BLaER1 treated with 17β-estradiol and CSF1 and Interleukin-3, amounts not matched to agents 10 nM and 100 nM (cell line): Measurements from ENCODE around the gene DTX1.

Experiments used
- H3K27ac ChIP-seq, 11 experiments: shearing (Covaris generic); formaldehyde crosslinking; 2 replicates each; pipeline ENCODE4 v1.8.1; 2022
- H3K27me3 ChIP-seq, 11 experiments: shearing (Covaris generic); formaldehyde crosslinking; 2 replicates each; pipeline ENCODE4 v1.8.1; 2022
- H3K36me3 ChIP-seq, 11 experiments: shearing (Covaris generic); formaldehyde crosslinking; 2 replicates each; pipeline ENCODE4 v1.8.1; 2022
- H3K4me1 ChIP-seq, 10 experiments: shearing (Covaris generic); formaldehyde crosslinking; 2 replicates each; pipeline ENCODE4 v1.8.1; 2022
- H3K4me2 ChIP-seq, 11 experiments: shearing (Covaris generic); formaldehyde crosslinking; 2 replicates each; pipeline ENCODE4 v1.8.1; 2022
- H3K4me3 ChIP-seq, 10 experiments: shearing (Covaris generic); formaldehyde crosslinking; 2 replicates each; pipeline ENCODE4 v1.8.1; 2022
- H3K9ac ChIP-seq, 11 experiments: shearing (Covaris generic); formaldehyde crosslinking; 2 replicates each; pipeline ENCODE4 v1.8.1; 2022
- H3K9me3 ChIP-seq, 11 experiments: shearing (Covaris generic); formaldehyde crosslinking; replicated peaks in 1 of 11; 2 replicates each; pipeline ENCODE4 v1.8.1; 2022
- H4K20me1 ChIP-seq, 11 experiments: shearing (Covaris generic); formaldehyde crosslinking; 2 replicates each; pipeline ENCODE4 v1.8.1; 2022
- Cebpa-rat ChIP-seq, 11 experiments: shearing (Covaris generic); IDR thresholded peaks; 2 replicates each; pipeline ENCODE4 v1.8.1; 2022

Gene DTX1

GRCh38 chr12:113030875-113031525, 25.5 kb upstream of the DTX1 start:
- Histone ChIP-seq H3K4me1 (peaks cover 0 to 8% (median 5%) of the 10 kb centered on the region in 10 experiments; a peak in 7 of 20 replicates), H3K36me3 (no peaks in the 10 kb centered on the region), H3K27me3 (no peaks in the 10 kb centered on the region), H3K9me3 (peaks cover 0 to 18% (median 7%) of the 10 kb centered on the region in 11 experiments; a peak in 7 of 22 replicates), H3K27ac (no peak overlapping the region), H4K20me1 (no peaks in the 10 kb centered on the region), H3K4me3 (no peak overlapping the region), H3K4me2 (peak overlapping the region in 5 of 11 experiments; percentile 9 to 51 (median 24); a peak in 4 of 22 replicates), H3K9ac (no peak overlapping the region)
- no peak for TF ChIP-seq Cebpa-rat (IDR thresholded peaks at IDR 0.05)

GRCh38 chr12:113039911-113040445, 16.6 kb upstream of the DTX1 start:
- Histone ChIP-seq H3K4me3 (no peak overlapping the region), H3K4me2 (peak overlapping the region in 9 of 11 experiments; percentile 22 to 83 (median 71); a peak in 17 of 22 replicates), H3K27me3 (no peaks in the 10 kb centered on the region), H3K36me3 (no peaks in the 10 kb centered on the region), H4K20me1 (no peaks in the 10 kb centered on the region), H3K9ac (peak overlapping the region in 6 of 11 experiments; percentile 13 to 65 (median 44); a peak in 11 of 22 replicates), H3K27ac (peak overlapping the region; percentile 31 to 86 (median 67); a peak in 19 of 22 replicates), H3K4me1 (peaks cover 0 to 67% (median 29%) of the 10 kb centered on the region in 10 experiments; a peak in 18 of 20 replicates), H3K9me3 (peaks cover 0 to 5% (median 0%) of the 10 kb centered on the region in 11 experiments; a peak in 1 of 22 replicates)
- TF ChIP-seq Cebpa-rat (IDR thresholded peaks at IDR 0.05), result no peak

DNA sequence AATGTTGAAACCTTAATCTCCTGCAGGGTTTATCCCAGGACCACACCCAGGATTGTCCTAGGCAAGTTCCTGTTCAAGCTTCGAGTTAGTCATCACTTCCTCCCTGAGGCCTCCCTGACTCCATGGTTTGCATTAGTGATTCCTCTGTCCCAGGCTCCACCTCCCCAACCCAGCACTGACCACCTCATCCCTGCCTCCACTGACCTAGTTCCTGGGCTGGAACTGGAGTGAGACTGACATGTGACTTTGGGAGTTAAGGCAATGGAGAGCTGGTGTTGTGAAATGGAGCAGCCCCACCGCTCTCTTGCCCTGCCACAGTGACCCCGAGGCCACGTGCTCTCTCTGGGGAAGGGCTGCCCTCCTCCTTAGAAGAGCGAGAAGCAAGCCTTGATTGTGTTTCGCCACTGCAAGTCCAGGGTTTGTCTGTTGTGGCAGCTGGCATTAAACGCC, 15.8 kb upstream of the DTX1 start:
- Histone ChIP-seq H4K20me1 (no peaks in the 10 kb centered on the region), H3K27ac (peak overlapping the region; percentile 46 to 86 (median 68); a peak in 18 of 22 replicates), H3K4me3 (no peak overlapping the region), H3K4me1 (peaks cover 0 to 67% (median 29%) of the 10 kb centered on the region in 10 experiments; a peak in 18 of 20 replicates), H3K4me2 (peak overlapping the region; percentile 15 to 83 (median 70); a peak in 20 of 22 replicates), H3K27me3 (no peaks in the 10 kb centered on the region), H3K9me3 (peaks cover 0 to 5% (median 0%) of the 10 kb centered on the region in 11 experiments; a peak in 1 of 22 replicates), H3K36me3 (no peaks in the 10 kb centered on the region), H3K9ac (peak overlapping the region in 8 of 11 experiments; percentile 13 to 65 (median 44); a peak in 11 of 22 replicates)
- TF ChIP-seq Cebpa-rat (IDR thresholded peaks at IDR 0.05), result peak in 8 of 11 experiments; percentile 49 to 86 (median 66); a peak in 13 of 22 replicates

- H3K27ac ChIP-seq, result peak overlapping the region; percentile 44 to 86 (median 68); a peak in 17 of 22 replicates
- no peaks in the 10 kb centered on the region for H4K20me1 ChIP-seq
- TF ChIP-seq Cebpa-rat (IDR thresholded peaks at IDR 0.05), result no peak
- peak overlapping the region in 7 of 11 experiments; percentile 66 to 83 (median 75); a peak in 13 of 22 replicates for H3K4me2 ChIP-seq
- peak overlapping the region in 7 of 11 experiments; percentile 25 to 65 (median 45); a peak in 10 of 22 replicates for H3K9ac ChIP-seq
- H3K36me3 ChIP-seq, result no peaks in the 10 kb centered on the region
- H3K4me3 ChIP-seq, result no peak overlapping the region
- H3K9me3 ChIP-seq, result peaks cover 0 to 5% (median 0%) of the 10 kb centered on the region in 11 experiments; a peak in 1 of 22 replicates
- H3K4me1 ChIP-seq, result peaks cover 0 to 63% (median 30%) of the 10 kb centered on the region in 10 experiments; a peak in 18 of 20 replicates
- no peaks in the 10 kb centered on the region for H3K27me3 ChIP-seq
Observed at GRCh38 chr12:113041560-113041959, 15.0 kb upstream of the DTX1 start.

DNA sequence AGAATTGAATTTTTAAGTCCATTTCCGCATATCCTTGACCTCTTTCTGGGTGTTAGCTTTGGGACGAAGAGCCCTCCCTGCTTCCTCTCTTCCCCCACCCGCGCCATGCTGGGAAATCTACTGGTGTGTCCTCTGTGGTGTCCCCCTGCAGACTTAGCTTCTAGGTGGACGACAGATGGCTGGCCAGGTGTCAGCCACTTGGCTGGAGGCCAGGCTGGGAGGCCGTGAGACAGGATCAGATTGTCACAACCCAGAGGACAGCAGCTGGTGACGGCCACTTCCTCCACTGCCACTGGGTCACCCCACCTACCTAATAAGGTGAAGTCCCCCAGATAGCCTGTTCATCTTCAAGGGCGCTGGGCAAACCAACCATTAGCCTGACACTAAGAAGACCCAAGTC, 13.3 kb upstream of the DTX1 start:
- no peak overlapping the region for H3K9ac ChIP-seq
- H3K4me1 ChIP-seq, result peaks cover 4 to 51% (median 35%) of the 10 kb centered on the region in 10 experiments; a peak in 19 of 20 replicates
- H3K4me2 ChIP-seq, result no peak overlapping the region
- H3K36me3 ChIP-seq, result no peaks in the 10 kb centered on the region
- H3K4me3 ChIP-seq, result no peak overlapping the region
- H4K20me1 ChIP-seq, result no peaks in the 10 kb centered on the region
- TF ChIP-seq Cebpa-rat (IDR thresholded peaks at IDR 0.05), result no peak
- no peaks in the 10 kb centered on the region for H3K27me3 ChIP-seq
- peak overlapping the region in 2 of 11 experiments; percentile 3 to 86; a peak in 2 of 22 replicates for H3K27ac ChIP-seq
- H3K9me3 ChIP-seq, result peaks cover 0 to 5% (median 0%) of the 10 kb centered on the region in 11 experiments; a peak in 1 of 22 replicates

DNA sequence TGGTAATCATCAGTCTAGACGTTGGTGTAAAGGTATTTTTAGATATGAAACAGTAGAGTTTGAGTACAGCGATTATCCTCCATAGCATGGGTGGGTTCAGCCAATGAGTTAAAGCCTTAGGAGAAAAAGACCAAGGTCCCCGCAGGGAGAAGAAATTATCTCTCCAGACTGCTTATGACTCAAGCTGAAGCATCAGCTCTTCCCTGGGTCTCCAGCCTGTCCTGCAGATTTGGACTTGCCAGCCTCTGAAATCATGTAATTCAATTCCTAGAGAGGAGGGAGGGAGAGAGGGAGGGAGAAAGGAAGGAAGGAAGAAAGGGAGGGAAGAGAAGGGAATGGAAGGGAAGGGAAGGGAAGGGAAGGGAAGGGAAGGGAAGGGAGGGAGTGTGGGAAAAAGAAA, 12.0 kb upstream of the DTX1 start:
- H3K4me1 ChIP-seq, result peaks cover 15 to 53% (median 46%) of the 10 kb centered on the region in 10 experiments
- no peak for TF ChIP-seq Cebpa-rat (IDR thresholded peaks at IDR 0.05)
- no peak overlapping the region for H3K9ac ChIP-seq
- no peaks in the 10 kb centered on the region for H4K20me1 ChIP-seq
- no peaks in the 10 kb centered on the region for H3K27me3 ChIP-seq
- H3K36me3 ChIP-seq, result no peaks in the 10 kb centered on the region
- peak overlapping the region in 1 of 11 experiments; percentile 12; a peak in 1 of 22 replicates for H3K27ac ChIP-seq
- H3K4me3 ChIP-seq, result no peak overlapping the region
- 0 out of 22 replicates have a peak, but pooled peaks cover 0 to 5% (median 0%) of the 10 kb centered on the region in 11 experiments for H3K9me3 ChIP-seq
- no peak overlapping the region; a peak in 2 of 22 replicates for H3K4me2 ChIP-seq

DNA sequence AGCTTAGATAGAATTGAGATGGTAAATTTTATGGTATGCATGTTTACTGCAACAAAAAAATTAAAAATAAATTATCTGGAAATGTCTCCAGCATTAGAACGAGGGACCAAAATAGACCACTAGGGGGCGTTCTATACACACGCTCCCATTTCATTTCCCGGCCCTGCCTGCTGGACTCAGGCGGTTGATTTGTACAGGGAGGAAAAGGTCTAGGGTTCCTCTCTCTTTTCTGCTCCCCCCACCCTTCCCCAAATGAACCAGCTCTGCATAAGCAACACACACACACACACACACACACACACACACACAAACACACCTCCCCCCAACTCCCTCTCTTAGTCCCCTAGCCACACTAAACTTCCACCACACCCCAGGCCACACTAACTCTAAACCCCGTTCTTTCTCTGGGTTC, 7.8 kb upstream of the DTX1 start:
- Histone ChIP-seq H3K9ac (peak overlapping the region in 4 of 11 experiments; percentile 27 to 45 (median 37); a peak in 6 of 22 replicates), H3K4me2 (peak overlapping the region; percentile 36 to 90 (median 68); a peak in 21 of 22 replicates), H3K9me3 (0 out of 22 replicates have a peak, but pooled peaks cover 0 to 5% (median 0%) of the 10 kb centered on the region in 11 experiments), H3K27ac (peak overlapping the region in 5 of 11 experiments; percentile 12 to 48 (median 22); a peak in 6 of 22 replicates), H3K4me1 (peaks cover 35 to 70% (median 54%) of the 10 kb centered on the region in 10 experiments), H3K4me3 (no peak overlapping the region), H3K27me3 (no peaks in the 10 kb centered on the region), H3K36me3 (no peaks in the 10 kb centered on the region), H4K20me1 (no peaks in the 10 kb centered on the region)
- TF ChIP-seq Cebpa-rat (IDR thresholded peaks at IDR 0.05), result no peak

DNA sequence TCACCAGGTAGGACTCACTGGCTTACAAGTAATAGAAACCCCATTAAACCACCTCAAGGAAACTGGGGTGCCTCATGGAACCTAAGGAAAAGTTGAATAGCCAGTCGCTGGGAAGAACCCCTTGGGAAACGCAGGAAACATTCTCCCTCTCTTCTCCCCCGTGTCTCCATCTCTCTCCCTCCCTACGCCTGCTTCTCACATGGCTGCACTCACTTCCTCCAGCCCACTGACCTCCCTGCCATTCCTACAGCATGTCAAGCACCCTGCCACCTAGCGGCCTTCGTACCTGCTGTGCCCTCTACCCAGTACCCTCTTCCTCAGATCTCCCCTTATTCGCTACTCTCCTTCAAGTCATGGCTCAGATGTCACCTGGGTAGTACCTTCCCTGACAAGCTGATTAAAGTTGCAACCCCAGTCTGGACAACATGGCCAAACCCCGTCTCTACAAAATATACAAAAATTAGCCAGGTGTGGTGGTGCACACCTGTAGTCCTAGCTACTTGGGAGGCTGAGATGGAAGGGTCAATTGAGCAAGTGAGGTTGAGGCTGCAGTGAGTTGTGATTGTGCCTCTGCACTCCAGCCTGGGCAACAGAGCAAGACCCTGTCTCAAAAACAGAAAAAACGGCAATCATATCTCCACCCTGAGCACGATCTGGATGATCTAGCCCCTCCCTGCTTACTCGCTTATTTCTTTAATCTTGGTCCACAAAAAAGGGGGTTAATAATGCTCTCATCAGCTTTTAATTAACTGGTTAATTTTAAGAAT, 6.4 kb upstream of the DTX1 start:
- peaks cover 44 to 84% (median 58%) of the 10 kb centered on the region in 10 experiments for H3K4me1 ChIP-seq
- no peak overlapping the region for H3K4me3 ChIP-seq
- H3K27me3 ChIP-seq, result 0 out of 22 replicates have a peak, but pooled peaks cover 0 to under 1% (median 0%) of the 10 kb centered on the region in 11 experiments
- H3K9ac ChIP-seq, result no peak overlapping the region
- no peaks in the 10 kb centered on the region for H3K9me3 ChIP-seq
- no peaks in the 10 kb centered on the region for H3K36me3 ChIP-seq
- H3K4me2 ChIP-seq, result peak overlapping the region; percentile 36 to 90 (median 68)
- no peak for TF ChIP-seq Cebpa-rat (IDR thresholded peaks at IDR 0.05)
- 0 out of 22 replicates have a peak overlapping the region, but pooled peaks of 1 of the 11 experiments have one; percentile 40 for H3K27ac ChIP-seq
- H4K20me1 ChIP-seq, result no peaks in the 10 kb centered on the region
